Central memory CD4-positive, alpha-beta T cell (primary cell): ENCODE measurements around the gene PPM1M.
A peak's percentile ranks its signal among the peaks of the same experiment; 100 is the strongest.

Experiments used
- DNase-seq: peaks from one replicate; pipeline ENCODE4 v3.0.0; 2022
- total RNA-seq, 3 experiments: gene quantifications; one replicate each; lab custom pipeline; 2026; lab: John Stamatoyannopoulos, UW

PPM1M gene, protein sequence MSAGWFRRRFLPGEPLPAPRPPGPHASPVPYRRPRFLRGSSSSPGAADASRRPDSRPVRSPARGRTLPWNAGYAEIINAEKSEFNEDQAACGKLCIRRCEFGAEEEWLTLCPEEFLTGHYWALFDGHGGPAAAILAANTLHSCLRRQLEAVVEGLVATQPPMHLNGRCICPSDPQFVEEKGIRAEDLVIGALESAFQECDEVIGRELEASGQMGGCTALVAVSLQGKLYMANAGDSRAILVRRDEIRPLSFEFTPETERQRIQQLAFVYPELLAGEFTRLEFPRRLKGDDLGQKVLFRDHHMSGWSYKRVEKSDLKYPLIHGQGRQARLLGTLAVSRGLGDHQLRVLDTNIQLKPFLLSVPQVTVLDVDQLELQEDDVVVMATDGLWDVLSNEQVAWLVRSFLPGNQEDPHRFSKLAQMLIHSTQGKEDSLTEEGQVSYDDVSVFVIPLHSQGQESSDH
- total RNA-seq = 39.8 to 69.1 (median 59.9) reads per million in 3 experiments

DNA sequence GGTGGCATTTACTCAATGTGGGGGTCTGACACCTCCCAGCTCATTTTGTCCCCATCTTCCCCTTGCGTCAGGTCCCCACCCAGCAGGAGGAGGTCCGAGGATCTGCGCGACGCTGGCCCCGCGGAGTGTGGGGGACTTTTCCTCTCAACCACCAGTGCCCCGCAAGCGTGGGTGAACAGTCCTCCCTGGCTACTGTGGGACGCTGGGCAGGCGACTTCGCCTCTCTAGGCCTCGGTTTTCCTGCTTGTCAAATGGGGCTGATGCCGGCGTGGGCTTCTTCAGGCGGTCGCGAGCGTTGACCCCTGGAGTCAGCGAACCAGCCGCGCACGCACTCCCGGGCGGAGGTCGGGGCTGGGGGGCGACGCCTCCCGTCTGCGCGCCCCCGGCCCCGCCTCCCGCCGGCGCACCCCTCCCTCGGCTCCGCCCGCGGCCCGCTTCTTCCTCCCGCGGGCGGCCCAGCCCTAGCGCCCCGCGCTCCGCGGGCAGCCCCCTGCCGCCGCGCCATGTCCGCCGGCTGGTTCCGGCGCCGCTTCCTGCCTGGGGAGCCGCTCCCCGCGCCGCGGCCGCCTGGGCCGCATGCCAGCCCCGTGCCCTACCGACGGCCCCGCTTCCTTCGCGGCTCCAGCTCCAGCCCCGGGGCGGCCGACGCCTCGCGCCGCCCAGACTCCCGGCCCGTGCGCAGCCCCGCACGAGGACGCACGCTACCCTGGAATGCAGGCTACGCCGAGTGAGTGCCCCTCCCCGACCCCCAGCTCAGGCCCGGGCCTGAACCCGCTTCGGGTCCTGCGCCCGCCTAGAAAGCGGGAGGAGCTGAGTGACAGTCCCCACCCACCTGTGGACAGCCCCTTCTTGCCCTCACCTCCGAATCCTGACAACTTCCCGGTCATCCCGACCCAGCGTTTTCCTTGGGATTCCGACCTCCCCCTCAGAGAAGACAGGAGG is at the start of gene PPM1M:
TSS of gene PPM1M (plus strand) at position 438 of the 942 bp plus-strand sequence. CDS start at position 504, 66 bp downstream.
- DNase-seq = peak; percentile 83

DNA sequence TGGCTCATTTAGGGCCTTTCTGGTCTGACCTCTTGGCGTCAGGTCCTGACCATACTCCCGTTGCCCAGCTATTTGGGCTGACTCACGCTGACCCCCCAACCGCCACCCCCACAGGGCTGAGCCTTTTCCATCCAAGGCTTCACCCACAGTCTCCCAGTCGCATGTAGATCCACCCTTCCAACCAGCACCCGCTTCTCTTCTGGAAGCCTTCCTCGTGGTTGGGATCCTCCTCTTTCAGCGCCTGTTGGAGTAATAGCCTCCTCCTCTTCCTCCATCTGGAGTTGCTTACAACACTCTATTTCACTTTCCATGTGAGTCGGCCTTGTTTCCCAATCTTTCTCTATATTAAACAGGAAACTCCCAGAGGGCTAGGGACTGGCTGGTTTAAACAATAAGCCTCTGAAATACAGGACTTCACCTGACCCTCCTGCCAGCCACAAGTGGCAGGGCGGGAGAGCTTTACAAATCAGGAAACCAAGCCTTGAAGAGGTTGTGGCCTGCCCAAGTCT is 49.7 kb upstream of the PPM1M start:
- no peak for DNase-seq

DNA sequence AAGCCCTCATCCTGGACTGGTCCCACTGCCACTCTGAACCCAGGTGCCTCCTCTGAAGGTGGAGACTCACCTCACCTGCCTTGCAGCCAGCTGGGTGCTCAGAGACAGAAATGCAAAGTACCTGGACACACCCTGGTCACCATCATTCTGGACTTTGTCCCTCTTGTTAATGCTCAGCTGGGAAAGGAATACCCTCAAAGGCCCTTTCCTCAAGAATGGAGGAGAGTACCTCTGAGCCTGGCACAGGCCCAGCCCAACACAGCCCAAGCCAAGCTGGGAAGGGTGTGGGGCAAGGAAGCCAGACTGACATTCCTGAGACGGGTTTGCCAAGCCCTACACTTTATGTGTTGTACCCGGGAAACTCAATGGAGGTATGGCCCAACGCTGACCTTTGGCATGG is 48.6 kb upstream of the PPM1M start:
- no peak for DNase-seq

- no peak for DNase-seq
These were observed 48.1 kb upstream of the PPM1M start for GRCh38 chr3:52197499-52197841.

DNA sequence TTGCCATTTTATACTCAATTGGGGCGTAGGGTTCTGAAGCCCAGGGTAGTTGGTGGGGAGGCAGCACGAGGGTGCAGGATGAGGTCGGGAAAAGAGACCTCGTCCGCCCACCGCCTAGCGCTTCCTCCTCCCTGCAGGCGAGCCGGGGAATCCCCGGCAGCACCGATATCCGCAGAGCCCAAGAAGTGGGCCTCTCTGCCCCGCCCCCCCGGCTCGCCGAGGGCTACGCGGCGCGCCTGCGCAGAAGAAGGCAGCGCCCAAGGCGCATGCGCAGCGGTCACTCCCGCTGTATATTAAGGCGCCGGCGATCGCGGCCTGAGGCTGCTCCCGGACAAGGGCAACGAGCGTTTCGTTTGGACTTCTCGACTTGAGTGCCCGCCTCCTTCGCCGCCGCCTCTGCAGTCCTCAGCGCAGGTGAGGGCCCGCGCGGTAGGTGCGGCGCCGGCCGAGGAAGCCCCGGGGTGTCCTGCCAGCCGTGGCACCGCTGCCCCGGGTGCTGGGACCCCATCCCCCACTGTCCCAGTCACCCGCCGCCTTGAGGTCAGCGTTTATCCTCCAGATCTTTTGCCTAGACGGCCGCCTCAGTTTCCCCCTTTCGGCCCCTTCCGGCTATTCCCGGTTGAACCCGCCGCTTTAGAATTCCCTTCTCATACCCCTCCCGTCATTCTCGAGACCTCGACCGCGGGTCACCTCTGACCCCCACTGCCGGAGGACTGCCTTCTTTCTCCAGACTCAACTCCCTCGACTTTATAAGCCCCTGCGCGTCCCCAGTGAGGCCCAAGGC is 47.5 kb upstream of the PPM1M start, which contains the start of gene ALAS1:
TSS of gene ALAS1 (plus strand) at position 319 of the 784 bp plus-strand sequence. CDS start 1,082 bp downstream, outside the sequence.
- peak; percentile 93 for DNase-seq

DNA sequence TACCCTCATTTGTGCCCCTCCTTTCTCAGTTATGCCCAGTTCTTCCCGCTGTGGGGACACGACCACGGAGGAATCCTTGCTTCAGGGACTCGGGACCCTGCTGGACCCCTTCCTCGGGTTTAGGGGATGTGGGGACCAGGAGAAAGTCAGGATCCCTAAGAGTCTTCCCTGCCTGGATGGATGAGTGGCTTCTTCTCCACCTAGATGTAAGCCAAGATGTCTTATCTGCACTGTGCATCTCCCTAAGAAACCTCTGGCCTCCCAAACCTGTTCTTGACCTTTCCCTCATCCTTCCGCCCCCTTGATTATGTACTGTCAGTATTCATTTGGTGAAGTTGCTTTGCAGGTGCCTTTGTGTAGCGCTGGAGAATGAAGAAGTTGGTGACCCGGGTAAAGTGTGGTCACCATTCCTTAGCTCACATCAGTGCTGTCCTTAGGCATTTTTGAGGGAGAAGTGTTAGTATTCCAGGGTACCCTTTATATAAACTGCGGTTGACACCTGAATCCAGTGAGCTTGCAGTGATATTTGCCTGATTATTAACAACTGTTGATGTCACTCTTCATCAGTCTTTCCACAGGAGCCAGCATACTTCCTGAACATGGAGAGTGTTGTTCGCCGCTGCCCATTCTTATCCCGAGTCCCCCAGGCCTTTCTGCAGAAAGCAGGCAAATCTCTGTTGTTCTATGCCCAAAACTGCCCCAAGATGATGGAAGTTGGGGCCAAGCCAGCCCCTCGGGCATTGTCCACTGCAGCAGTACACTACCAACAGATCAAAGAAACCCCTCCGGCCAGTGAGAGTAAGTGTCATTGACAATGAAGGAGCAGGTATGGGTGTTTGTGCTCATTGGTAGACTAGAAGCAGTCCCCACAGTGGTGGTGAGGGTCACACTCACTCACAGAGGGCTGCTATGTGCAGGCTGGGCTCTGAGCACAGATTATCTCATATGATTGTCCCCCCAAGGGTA is 46.6 kb upstream of the PPM1M start:
- DNase-seq = no peak

GRCh38 chr3:52200981-52201679 is 44.4 kb upstream of the PPM1M start:
- no peak for DNase-seq

DNA sequence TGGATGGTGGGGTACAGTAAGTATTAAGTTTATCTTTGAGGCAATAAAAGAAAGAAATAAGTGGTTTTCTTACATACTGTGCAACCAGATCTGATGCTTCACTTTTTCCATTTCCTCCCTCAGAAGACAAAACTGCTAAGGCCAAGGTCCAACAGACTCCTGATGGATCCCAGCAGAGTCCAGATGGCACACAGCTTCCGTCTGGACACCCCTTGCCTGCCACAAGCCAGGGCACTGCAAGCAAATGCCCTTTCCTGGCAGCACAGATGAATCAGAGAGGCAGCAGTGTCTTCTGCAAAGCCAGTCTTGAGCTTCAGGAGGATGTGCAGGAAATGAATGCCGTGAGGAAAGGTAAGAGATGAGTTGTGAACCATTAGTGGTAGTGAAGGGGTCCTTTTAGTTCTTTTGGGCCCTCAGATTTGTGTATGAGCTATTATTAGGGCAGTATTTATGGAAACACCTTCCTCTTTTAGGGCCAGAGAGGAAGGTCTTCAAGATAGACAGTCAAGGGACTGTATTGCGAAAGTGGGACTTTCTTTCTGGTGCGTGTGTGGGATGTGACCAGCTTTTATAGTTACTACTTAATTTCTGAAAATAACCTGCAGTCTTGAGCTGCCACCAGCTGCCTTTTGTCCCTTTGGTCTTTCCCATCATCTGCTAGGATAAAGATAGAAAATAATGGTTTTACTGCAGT is 43.0 kb upstream of the PPM1M start:
- no peak for DNase-seq

DNA sequence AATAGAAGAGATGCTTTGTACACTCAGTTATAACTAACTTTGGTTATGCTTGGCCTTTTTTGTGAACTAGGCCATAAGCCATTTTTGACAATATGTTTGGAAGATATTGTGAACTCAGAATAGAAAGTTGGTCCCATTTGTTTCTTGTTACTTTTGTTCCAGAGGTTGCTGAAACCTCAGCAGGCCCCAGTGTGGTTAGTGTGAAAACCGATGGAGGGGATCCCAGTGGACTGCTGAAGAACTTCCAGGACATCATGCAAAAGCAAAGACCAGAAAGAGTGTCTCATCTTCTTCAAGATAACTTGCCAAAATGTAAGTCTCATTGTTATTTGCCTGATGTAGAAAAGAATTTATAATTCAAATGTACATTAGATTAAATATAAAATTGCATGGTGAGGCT is 41.9 kb upstream of the PPM1M start:
- no peak for DNase-seq

DNA sequence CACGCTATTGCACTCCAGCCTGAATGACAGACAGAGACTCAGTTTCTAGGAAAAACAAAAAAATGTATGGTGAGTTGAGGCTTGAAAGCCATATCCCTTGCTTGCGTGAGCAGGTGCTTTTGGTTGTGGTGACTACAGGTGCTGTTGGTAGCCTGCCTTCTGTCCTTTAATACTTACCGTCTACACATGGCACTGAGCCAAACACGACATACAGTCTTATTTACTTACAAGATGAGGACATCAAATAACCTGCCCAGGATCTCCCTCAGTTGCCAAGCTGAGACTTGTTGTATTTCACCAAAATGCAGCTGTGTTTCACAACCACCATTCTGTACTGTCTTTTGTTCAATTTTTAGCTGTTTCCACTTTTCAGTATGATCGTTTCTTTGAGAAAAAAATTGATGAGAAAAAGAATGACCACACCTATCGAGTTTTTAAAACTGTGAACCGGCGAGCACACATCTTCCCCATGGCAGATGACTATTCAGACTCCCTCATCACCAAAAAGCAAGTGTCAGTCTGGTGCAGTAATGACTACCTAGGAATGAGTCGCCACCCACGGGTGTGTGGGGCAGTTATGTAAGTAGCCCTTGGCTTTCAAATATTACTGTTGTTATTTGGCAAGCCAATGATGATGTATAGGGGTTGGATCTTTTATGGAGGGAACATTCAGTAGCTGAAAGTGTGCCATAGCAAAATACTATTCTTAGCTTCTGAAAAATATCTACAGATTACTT is 41.1 kb upstream of the PPM1M start:
- no peak for DNase-seq

DNA sequence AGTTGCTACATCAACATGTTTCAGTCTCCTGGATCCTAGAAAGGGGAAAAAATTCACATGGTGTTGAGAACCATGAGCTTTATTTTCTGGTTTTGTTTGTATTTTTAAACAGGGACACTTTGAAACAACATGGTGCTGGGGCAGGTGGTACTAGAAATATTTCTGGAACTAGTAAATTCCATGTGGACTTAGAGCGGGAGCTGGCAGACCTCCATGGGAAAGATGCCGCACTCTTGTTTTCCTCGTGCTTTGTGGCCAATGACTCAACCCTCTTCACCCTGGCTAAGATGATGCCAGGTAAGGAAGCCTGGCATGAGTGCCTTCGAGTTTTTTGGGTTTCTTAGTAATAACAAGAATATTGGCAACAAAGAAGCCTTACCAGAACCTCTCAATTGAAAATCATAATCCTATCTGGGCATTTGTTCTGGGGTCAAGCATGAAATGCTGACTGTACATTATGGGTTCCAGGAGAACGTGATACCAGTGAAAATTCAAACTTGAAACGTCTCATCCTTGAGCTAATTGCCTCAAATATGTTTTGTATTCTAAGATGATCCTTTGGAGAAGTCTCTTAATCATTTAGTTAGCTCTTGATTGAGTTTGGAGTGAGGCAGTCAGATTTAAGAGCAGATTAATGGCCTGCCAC is 39.7 kb upstream of the PPM1M start:
- DNase-seq = no peak

- no peak for DNase-seq
These were observed 37.0 kb upstream of the PPM1M start for GRCh38 chr3:52208556-52208955.

DNA sequence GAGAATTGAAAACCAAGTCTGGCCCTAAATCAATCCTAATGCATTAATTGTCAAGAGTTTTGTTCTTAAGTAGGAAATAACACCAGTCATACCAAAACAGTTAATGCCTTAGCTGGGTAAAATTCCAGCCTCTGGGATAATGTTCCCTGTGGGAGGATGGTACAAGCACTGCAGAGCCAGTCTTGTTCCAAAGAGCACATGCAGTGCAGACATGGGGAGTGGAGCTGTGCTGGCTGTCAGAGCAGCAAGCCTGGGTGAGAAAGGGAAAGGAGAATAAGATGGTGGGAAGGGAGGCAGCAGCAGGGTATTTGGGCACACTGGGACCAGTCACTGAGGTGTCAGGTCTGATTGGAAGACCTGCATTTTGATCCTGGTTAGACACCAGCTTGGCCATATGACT is 35.5 kb upstream of the PPM1M start:
- DNase-seq = no peak

- no peak for DNase-seq
These were observed 35.0 kb upstream of the PPM1M start for GRCh38 chr3:52210550-52211046.

DNA sequence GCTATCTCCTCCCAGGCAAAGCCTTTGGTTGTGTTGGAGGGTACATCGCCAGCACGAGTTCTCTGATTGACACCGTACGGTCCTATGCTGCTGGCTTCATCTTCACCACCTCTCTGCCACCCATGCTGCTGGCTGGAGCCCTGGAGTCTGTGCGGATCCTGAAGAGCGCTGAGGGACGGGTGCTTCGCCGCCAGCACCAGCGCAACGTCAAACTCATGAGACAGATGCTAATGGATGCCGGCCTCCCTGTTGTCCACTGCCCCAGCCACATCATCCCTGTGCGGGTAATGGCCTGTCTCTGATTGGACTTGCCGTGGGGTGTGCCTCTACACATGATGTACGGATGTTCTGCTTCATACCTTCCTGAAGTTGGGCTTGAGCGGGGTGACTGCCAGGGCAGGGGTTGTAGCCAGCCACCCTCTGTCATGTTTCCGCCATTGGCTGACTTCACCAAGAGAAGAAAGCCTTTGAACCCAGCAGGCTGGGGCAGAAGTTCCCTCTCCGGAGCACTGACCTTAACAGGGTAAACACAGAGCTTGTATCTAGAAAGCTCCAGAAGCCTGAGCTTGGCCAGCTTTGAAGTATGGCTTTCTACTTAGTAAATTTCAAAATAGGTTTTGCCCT is 34.2 kb upstream of the PPM1M start:
- DNase-seq = no peak

DNA sequence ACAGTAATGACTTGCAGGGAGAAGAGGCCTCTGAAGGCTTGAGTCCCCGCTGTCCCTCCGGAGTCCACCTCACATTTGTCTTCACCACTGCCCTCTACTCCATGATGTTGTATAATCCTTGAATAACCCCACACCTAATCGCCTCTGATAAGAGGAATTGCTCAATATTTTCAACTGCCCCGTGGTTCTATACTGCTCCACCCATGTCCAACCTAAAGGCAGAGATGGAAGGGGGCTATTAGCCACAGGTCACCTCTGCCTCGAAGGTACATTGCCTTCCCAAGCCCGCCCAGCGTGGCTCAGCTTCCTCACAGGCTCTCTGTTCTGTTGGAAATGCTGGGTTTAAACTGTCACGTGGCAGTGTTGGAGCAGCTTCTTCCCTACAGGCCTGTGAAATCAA is 32.6 kb upstream of the PPM1M start:
- no peak for DNase-seq

- no peak for DNase-seq
These were observed 31.7 kb upstream of the PPM1M start for GRCh38 chr3:52213901-52214300.

GRCh38 chr3:52215351-52215750 is 30.2 kb upstream of the PPM1M start:
- DNase-seq = no peak
